GM19468 (cell line): ENCODE measurements around the gene DESI2.
A peak's percentile ranks its signal among the peaks of the same experiment; 100 is the strongest.

Experiments used
- ATAC-seq: cut with Tn5 transposase; IDR thresholded peaks from one replicate; pipeline ENCODE4 v1.9.1; 2021; ENCODE audit warnings: mild to moderate bottlenecking, moderate library complexity, moderate number of reproducible peaks; ENCODE audit not compliant: unreplicated experiment; ENCODE audit errors: extremely low read depth

Gene DESI2

GRCh38 chr1:244652623-244653438 lies at the start of gene DESI2:
DESI2 (plus strand) TSS chr1:244653126; CDS start chr1:244653314, 188 bp downstream.
- peak; percentile 96 for ATAC-seq

- ATAC-seq = no peak
These were observed 49.4 kb upstream of the DESI2 start for GRCh38 chr1:244603498-244603897.

GRCh38 chr1:244605835-244606370 lies 47.0 kb upstream of the DESI2 start:
- no peak for ATAC-seq

- ATAC-seq = no peak
These were observed 38.7 kb upstream of the DESI2 start for GRCh38 chr1:244614113-244614836.

DNA sequence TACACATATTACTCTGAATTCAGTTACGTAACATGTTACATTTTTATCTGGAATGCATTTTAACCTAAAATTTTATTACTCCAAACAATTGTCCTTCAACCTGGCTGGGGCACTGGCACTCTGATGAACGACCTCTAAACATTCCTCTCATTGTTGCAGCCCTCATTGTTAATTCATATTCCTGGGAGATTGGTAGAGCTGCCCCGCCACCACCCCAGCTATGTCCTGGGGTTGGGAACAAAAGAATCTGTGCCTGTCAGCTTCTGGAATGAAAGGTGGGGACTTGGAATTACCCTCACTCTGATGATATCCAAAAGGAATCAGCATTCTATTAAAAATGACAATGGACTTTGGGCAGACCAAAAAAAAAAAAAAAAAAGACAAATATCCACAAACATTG lies 38.0 kb upstream of the DESI2 start:
- no peak for ATAC-seq

DNA sequence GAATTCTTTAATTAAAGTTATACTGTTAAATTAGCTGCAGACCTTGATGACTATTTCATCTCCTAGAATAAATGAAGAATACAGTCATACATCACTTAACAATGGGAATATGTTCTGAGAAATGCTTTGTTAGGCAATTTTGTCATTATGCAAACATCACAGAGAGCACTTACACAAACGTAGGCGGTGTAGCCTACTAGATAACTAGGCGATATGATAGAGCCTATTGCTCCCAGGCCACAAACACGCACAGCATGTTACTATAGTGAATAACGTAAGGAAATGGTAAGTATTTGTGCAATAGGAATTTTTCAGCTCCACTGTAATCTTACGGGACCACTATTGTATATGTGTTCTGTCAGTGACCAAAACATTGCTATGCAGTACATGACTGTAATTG lies 37.6 kb upstream of the DESI2 start:
- no peak for ATAC-seq

DNA sequence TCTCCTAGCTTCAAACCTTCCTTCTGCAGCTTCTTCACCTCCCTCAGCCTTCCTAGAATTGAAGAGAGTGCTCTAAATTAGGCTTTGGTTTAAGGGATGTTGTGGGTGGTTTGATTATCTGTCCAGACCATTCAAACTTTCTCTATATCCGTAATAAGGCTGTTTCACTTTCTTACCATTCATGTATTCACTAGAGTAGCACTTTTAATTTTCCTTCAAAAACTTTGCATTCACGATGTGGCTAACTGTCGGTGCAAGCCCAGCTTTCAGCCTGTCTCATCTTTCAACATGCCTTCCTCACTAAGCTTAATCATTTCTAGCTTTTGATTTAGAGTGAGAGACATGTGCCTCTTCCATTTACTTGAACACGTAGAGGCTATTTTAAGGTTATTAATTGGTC lies 26.2 kb upstream of the DESI2 start:
- ATAC-seq = no peak

GRCh38 chr1:244628789-244629188 lies 24.1 kb upstream of the DESI2 start:
- ATAC-seq = no peak

DNA sequence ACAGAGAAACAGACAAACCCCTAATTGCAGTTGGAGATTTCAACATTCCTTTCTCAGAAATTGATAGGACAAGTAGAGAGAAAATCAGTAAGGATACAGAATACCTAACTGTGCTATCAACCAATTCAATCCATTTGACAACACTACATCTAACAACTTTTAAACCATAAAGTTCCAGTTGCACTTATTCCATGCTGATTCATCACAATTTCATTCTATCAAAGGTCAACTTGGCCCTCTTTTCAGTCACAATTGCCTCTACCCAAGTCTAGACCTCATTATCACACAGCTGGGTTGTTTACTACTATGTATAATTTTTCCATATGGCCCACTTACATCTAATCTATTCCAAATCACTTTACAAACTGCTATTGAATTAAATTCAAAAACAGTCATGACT lies 19.8 kb upstream of the DESI2 start:
- no peak for ATAC-seq

GRCh38 chr1:244634546-244634945 lies 18.4 kb upstream of the DESI2 start:
- no peak for ATAC-seq

- ATAC-seq = no peak
These were observed 16.3 kb upstream of the DESI2 start for GRCh38 chr1:244636488-244637259.

- no peak for ATAC-seq
These were observed 13.4 kb upstream of the DESI2 start for GRCh38 chr1:244639561-244639960.

DNA sequence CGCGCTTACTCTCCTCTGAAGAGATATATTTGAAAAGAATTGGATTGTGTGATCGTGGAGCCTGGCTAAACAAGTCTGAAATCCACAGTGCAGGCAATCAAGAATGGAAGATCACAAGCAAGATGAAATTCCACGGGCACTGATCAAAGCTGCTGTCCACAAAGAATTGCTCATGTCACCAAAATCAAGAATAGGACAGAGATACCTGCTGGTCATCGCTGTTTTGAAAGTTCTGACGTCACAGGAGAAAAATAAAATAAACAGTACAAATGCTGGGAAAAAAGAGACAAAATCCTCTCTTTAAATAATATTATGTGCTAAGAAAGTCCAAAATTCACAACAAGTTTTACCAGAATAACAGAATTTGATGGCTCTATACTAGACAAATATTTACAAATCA lies 12.0 kb upstream of the DESI2 start:
- no peak for ATAC-seq

DNA sequence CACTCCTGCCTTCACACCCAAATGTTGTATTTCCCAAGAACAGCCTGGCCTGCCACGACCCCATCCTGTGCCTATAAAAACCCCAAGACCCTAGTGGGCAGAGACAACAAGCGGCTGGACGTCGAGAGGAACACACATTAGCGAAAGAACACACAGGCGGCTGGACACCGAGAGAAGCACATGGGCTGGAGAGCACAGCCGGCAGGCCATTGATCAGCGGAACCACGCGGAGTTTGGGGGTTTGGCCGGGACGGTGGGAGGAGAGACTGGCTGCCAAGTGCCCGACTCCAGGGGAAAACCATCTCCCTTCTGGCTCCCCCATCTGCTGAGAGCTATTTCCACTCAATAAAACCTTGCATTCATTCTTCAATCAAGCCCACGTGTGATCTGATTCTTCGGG lies 10.4 kb upstream of the DESI2 start:
- no peak for ATAC-seq

- ATAC-seq = no peak
These were observed 9.9 kb upstream of the DESI2 start for GRCh38 chr1:244642988-244643387.

DNA sequence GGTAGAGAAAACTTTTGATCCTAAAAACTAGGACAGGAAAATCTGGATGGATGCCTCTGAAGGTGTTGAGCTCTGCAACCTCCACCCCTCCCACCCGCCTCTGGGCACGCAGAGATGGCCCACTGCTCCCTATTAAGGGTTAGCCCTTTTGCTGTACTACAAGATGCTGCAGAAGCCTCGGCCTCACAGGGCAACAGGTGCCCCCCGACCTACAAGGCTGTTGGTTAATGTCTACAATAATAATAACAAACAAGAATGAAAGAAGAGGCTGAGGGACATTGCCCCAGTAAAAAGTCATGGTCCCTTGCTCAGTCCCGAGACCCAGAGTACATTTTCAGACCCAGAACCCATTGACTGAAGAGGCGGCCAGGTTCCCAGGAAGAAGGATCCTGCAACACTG lies 7.5 kb upstream of the DESI2 start:
- ATAC-seq = no peak

- no peak for ATAC-seq
These were observed 7.0 kb upstream of the DESI2 start for GRCh38 chr1:244645890-244646289.

- no peak for ATAC-seq
These were observed 5.1 kb upstream of the DESI2 start for GRCh38 chr1:244647819-244648218.

DNA sequence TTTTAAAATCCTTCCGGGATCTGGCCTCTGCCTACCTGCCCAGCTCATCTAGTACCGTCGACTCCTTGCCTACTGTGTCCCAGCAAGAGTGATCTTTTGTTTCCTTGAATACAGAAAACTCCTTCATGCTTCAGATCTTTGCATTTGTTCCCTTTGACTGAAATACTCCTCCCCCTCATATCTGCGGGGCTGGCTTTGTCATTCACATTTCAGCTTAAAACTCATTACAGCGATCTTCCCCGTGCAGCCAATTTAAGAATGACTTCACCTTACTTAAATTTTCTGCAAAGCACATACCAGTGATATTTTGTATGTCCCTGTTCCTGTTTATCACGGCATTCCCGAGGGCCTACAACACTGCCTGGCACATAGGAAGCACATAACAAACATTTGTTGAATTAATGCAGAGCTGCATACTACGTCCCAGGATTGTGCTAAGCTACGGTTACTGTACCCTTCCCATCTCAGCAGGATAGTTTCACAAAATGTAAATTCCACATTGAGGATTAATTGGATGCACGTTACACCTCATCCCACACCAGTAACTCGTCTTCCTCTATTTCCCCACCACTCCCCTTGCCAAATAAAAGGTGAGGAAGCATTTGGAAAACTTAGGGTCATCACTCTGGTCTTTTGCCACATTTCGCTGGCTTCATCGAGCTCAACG lies 837 bp upstream of the DESI2 start:
- no peak for ATAC-seq

DNA sequence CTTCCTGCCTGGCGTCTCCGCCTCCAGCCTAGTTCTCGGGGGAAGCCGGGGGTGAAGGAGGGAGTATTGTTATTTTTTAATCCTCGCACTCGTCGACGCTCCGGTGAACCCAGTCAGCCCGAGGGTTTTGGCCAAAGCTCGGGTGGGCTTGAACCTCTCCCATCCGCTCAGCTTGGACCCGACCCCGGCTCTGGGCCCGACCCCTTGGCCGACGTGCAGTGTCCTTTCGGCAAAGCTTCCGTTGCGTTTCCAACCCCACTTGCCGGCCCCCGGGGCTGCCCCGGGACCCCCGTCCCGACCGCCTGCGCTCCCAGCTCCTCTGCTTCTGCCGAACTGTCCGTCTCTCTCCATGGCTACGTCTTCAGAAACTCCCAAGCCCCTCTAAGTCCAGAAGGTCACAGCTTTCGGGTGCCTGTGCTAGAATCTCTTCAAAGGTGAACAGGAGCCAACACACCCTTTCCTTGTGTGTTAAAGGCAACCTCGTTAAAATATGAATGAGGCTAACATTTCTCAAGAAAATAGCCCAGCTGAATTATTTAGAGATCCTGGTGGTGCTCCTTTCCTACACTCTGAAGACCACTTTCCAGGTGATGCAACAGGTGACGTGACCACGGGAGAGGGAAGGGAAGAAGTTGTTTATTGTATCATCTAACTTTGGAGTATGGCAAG lies 647 bp downstream of the DESI2 start:
- no peak for ATAC-seq
